GM21529 (cell line): ENCODE measurements around the gene CERT1.
"Not testable (repeated sequence)": the region's sequence is repeated elsewhere in the genome, so short reads cannot be mapped to it uniquely, and the experiment has no call there.

Experiments used
- ATAC-seq: cut with Tn5 transposase; IDR thresholded peaks from one replicate; pipeline ENCODE4 v1.9.1; 2021; ENCODE audit not compliant: unreplicated experiment

The CERT1 gene

DNA sequence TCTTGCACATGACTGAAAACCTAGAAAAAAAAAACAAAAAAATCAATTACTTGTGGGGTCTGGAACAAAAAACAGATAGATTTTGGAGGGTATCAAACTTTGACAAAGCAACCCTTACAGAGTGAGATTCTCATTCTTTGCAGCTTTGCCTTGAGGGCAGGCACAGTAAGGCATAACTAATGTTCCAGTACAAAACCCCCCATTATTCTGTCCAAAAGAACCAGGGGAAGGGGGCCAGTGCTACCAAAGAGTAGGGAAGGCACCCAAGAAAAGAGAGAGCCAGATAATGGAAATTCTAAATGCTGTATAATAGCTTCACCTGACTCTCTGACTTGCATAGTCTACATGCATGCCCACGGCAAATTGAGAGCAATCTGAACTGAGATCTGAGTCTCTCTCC is 13.2 kb upstream of the CERT1 start:
- ATAC-seq: no peak

DNA sequence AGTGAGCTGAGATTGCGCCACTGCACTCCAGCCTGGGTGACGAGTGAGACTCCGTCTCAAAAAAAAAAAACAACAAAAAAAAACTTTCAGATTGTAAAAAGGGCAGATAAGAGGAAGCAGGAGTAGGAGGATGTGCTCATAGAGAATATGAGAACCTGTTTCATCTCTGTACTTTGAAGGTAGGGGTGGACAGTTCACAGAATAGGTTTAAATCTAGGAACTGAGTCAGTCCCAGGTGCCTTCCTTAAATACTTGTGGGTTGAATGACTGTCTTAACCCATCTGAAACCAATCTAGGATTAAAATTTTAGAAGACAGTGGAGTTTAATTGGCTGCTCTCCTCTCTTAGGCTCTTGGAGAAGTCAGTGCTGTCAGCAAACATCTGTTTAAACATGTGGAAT is 12.6 kb upstream of the CERT1 start:
- ATAC-seq: peak; percentile 94

DNA sequence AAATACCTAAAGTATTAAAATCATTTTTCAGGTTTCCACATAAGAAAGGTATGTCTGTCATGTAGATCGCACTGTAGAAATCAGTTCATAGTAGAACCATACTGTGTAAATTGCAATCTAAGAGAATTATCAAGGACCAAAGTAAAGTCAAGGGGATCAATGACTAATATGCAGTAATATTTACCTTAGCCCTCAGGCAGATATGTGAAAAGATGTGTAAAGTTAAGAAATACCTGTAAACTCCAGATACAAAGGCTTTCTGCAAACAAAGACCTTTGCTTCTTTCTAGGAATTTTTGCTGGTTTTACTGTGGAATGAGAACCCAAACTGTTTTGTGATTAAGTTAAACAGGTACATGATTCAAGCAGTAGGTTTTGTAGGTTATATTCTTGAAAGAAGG is 11.8 kb upstream of the CERT1 start:
- no peak for ATAC-seq

DNA sequence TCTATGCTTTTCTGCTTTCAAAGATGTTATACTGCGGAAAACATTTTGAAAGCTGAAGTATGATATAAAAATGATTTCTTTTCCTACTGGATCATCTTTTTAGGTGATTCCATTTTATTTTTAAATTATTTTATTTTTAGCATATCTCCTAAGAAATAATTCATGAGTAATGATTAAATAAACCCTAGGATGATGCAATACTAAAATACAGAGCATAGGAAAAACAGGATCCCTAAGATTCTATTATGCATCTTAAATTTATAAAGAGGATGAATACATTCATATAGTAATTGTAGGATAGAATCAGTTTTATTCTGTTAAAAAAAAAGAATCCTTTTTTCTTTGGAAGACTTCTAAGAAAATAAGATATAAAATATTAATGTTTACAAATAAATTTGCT is 11.1 kb upstream of the CERT1 start:
- no peak for ATAC-seq

DNA sequence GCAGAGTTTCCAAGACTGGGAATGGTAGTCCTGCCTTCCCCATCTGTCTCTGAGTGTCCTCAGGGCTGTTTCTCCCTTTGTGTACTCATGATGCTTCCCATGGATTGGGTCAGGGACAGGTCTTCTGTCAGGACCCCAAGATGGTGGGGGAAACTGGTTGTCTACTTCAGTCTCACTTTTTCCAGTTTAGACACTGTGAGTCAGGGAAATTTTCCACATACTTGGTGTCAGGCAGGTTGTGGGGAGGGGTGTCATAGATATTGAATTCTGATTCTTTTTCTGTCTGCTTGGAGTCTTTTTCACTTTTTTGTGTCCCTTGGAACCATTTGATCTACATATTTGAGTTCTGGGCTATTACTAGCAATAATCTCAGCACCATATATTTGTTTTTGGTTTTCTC is 10.6 kb upstream of the CERT1 start:
- ATAC-seq: no peak

DNA sequence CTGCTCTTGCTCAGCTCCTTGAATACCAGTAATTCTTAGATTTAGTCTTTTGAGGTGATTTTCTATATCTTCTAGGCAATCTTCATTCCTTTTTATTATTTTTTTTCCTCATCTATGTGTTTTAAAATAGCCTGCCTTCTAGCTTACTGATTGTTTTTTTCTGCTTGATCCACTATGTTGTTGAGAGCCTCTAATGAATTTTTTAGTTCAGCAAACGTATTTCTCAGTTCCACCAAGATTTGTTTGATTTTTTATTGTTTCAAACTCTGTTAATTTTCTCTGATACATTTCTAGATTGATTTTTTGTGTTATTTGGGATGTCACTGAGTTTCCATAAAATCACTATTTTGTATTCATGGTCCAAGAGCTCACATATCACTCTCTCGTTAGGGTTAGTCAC is 9.8 kb upstream of the CERT1 start:
- ATAC-seq: no peak

DNA sequence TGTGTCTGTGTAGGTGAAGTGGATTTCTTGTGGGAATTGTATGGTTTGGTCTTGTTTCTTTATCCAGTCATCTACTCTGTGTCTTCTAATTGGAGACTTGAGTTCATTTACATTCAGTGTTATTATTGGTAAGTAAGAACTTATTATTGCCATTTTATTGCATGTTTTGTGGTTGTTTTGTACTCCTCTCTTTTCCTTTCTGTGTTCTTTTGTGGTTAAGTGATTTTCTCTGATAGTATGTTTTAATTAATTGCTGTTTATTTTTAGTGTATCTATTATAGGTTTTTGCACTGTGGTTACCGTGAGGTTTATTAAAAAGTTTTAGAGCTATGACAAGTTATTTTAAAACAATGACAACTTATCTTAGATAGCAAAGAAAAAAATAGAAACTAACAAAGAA is 8.3 kb upstream of the CERT1 start:
- no peak for ATAC-seq

DNA sequence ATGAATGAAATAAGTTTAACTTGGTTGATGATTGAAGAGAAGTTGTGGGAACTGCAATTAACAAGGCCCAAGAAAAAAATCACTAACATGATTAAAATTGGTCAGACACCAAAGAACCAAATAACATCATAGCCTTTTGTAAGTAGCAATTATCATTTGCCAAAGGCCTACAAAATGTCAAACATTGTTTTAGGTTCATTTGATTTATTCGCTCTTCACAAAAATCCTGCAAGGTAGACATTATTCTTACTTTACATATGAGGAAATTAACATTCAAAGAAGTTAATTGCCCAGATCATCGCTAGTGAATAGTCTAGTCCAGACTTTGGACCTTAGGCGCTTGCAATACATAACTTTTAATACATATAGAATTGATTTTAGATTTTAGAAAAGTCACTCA is 2.9 kb upstream of the CERT1 start:
- ATAC-seq: no peak

DNA sequence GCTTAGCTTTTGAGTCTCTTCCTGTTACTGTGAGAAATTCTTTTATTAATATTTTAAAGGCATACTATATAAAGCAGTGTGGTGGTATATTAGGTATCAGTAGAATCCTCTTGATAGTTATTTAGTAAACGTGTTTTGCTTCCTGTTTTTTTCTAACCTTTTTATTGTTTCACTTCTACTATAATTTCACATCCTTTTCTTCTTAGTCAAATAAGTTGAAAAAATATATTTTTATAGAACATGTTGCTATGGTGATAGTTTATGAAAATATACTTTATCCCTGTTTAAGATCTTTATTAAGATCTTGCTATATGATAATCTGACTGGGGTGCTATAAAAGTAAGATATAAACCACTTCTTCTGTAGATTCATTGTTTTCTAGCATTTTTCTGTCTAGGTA is 2.4 kb upstream of the CERT1 start:
- no peak for ATAC-seq

DNA sequence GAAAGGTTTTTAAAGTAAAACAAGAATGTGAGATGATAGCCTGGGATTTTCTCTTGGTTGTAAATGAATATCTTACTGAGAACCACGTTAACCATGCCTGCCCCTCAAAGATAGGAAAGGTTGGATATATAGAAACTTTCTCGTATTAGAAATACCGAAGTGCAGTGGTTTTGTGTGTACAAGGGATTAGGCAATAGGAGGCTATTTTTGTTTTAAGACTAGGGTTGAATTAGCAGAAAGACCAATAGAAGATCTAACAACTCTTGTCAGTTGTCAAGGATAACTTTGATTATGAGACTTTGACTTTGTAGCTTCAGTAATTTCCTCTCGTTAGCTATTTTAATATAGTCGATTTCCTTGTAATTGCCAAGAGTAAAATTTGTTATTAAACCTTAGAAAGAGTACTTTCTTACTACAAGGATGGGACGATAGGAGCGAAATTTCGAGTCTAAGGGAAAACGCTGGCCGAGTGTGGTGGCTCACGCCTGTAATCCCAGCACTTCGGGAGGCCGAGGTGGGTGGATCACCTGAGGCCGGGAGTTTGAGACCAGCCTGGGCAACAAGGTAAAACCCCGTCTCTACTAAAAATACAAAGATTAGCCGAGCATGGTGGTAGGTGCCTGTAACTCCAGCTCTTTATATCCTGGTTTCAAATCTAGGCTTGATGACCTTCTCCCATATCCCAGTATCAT is 1.1 kb upstream of the CERT1 start:
- no peak for ATAC-seq

DNA sequence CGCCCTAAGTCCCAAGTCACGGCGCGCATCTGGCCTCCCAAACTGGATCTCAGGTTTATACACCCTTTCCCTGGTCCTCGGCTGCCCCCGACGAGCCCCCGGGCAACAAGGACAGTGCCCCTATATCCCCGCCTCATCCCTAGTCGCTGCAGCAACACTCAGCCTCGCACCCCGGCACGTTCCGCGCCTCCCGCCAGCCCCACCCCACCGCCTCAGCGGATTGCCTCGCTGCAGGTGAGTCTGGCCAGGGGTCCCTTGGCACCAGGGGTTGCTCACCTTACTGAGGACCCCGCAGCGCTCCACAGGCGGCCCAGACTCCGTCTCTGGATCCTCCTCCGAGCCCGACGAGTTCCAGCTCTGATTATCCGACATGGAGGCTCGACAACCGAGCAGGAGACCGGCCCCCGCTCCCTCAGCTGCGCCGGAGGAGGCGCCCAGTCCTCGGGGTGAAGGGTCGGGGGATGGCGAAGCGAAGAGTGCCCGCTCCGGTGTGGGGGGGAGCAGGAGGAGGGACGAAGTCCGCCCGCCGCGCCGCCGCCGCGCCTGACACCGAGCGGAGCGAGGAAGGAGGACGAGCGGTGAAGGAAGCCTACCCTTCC is 494 bp downstream of the CERT1 start:
- peak; percentile 26 for ATAC-seq

DNA sequence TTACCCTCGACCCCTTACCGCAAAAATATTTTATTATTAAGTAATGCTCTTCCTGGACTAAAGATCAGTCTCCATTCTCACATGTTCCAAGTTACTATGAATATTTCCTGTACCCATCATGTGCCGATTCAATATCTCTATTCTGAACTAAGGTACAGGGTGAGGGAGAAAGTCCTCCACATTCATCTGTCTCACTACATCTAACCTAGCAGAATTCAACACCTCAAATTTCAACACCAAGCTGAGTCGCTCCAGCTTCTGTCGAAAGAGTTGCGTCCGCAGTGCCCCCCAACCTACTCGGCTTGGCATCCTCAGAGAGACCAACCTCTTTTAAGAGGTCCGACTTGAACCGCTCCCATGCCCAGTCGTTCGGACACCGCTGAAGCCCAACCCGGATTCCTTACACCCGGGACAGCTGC is 1.0 kb downstream of the CERT1 start:
- peak; percentile 2 for ATAC-seq

DNA sequence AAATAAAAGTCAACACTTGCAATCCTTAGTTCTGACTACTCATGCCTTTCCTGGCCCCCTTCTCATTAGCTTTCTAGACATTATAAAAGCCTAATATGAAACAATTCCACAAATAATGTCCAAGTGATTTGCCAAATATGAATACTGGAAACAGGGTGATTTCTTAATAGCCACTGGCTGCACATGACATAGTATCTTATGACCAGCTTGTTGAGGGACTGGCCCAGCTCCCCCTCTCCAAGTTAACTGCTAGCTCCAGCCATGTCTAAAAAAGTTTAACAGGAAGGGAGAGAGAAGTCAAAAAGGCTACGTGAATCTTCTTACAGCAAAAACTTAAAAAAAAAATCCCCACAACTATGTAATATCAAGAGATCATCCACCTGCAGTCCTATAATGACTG is 1.5 kb downstream of the CERT1 start:
- no peak for ATAC-seq

DNA sequence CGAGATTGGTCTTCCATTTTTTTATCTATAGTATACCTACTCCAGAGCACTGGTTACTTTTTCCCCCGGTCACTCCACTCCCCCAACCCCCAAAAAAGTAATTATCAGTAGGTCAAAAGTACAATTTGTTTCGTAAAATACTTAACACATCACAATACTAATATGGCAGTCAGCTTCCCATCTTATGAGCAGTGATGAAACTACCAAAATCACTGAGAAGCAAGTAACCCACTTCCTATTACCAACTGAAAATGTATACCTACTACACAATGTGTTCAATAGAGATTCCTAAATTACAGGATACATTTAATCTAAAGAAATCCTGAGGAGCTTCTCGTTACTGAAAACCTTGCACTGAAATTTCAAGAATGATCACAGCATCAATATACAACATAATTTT is 1.9 kb downstream of the CERT1 start:
- ATAC-seq: no peak

DNA sequence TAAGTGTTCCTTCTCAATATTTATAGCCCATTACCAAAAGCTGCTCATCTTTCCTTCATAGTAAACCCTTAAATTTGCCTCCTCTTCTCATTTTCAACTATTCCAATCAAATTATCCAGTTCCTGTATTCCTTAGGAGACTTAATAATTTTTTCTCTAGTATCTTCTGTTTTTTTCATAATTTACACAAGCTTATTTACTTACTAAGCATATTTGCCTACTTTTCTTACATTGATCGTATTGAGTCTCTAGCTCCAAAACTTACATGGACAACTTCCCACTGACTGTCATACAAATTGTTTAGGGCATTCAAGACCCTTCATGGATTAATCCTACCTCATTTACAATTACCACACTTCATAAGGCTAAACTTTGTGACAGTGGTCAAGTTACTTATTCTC is 3.6 kb downstream of the CERT1 start:
- ATAC-seq: no peak

DNA sequence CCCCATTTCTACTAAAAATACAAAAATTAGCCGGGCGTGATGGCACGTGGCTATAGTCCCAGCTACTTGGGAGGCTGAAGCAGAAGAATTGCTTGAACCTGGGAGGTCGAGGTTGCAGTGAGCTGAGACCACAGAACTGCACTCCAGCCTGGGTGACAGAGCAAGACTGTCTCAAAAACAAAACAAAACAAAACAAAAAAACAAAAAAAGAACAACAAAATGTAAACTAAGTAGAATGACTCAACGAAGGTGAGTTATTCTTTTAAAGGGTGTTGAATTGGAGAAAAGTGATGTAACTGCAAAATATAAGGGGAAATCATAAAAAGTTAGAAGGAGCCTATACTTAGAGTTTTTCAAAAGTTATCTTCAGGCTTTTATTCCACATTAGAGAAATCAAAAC is 6.3 kb downstream of the CERT1 start:
- not testable (repeated sequence) for ATAC-seq

DNA sequence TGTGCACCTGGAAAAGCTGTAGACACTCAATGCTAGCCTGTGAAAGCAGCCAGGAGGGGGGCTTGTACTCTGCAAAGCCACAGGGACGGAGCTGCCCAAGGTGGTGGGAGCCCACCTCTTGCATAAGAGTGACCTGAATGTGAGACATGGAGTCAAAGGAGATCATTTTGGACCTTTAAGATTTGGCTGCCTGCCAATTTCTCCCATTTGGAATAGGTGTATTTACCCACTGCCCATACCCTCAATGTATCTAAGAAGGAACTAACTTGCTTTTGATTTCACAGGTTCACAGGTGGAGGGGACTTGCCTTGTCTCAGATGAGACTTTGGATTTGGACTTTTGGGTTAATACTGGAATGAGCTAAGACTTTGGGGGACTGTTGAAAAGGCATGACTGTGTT is 12.6 kb downstream of the CERT1 start:
- not testable (repeated sequence) for ATAC-seq

DNA sequence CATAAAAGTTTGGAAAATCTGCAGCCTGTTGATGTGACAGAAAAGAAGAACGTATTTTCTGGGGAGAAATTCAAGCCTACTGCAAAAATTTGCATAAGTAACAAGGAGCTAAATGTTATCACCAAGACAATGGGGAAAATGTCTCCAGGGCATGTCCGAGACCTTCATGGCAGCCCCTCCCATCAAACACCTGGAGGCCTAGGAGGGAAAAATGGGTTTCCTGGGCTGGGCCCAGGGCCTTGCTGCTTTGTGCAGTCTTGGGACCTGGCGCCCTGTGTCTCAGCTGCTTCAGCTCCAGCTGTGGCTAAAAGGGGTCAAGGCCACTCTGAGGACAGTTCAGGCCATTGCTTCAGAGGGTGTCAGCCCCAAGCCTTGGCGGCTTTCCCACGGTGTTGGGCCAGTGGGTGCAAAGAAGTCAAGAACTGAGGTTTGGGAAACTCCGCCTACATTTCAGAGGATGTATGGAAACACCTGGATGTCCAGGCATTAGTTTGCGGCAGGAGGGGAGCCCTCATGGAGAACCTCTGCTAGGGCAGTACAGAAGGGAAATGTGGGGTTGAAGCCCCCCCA is 13.1 kb downstream of the CERT1 start:
- no peak for ATAC-seq

DNA sequence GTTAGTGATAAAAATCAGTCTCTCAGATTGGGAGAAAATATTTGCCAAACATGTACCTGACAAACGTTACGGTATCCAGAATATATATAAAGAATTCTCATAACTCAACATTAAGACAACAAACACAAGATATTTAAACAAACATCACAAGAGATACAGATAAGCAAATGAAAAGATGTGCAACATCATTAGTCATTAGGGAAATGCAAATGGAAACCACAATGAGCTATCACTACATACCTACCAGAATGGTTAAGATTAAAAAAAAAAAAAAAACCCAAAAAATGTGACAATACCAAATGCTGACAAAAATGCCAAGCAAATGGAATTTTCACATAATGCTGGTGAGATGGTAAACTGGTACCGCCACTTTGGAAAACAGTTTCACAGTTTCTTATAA is 15.4 kb downstream of the CERT1 start:
- ATAC-seq: no peak

DNA sequence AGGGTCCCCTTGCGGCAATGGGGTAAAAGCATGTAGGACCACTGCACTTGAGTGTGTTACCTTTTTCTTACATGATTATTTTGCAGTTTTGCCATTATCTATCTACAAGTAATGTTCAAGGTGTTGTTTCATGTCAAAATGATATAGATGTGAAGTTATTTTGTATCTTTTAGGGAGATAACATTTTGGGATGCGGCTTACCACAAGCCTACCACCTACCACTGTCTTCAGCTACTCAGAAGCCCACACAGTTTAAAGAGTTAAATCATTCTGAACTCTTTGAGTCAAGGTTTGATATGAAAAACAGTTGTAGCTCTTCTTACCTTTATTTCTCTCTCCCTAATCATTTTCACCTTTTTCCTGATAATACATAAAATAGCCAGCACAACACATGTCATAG is 19.8 kb downstream of the CERT1 start:
- ATAC-seq: no peak

DNA sequence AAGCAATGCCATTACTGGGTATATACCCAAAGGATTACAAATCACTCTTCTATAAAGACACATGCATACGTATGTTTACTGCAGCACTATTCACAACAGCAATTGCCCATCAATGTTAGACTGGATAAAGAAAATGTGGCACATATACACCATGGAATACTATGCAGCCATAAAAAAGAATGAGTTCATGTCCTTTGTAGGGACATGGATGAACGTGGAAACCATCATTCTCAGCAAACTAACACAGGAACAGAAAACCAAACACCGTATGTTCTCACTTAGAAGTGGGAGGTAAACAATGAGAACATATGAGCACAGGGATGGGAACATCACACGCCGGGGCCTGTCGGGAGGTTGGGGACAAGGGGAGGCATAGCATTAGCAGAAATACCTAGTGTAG is 21.6 kb downstream of the CERT1 start:
- not testable (repeated sequence) for ATAC-seq

DNA sequence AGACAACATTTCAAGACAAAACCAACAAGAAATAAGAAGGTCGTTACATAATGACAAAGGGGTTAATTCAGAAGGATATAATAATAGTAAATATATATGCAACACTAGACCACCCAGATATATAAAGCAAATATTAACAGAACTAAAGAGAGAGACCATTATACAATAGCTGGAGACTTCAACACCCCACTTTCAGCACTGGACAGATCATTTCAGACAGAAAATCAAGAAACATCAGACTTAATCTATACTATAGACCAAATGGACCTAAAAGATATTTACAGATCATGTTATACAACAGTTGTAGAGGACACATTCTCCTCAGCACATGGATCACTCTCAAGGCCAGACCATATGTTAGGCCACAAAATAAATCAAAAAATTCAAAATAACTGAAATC is 26.8 kb downstream of the CERT1 start:
- ATAC-seq: no peak

DNA sequence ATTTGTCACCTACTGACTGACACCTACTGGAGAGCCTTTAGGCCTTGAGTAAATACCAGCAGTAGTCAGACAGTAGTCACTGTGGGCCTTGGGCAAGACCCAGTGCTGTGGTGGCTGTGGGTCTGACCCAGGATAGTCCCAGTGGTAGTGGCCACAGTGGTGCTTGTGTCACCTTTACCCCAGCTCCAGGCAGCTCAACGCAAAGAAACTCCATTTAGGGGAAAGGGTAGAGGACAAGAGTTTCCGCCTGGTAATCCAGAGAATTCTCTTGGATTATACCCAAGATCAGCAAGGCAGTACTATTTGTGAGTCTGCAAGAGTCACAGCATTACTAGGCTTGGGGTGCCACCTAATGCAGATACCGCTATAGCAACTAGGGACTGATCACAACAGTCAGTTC is 28.9 kb downstream of the CERT1 start:
- ATAC-seq: no peak
